Tibial artery (tissue), 4 donors: ENCODE results near the gene VARS1.
"Not testable (repeated sequence)": the region's sequence is repeated elsewhere in the genome, so short reads cannot be mapped to it uniquely, and the experiment has no call there.

Experiments used
- DNase-seq, 2 donors: peaks; one replicate each; pipeline ENCODE4 v3.0.0-alpha.2; 2019
- H3K27ac ChIP-seq, 2 donors: fragments of 200-600 bp; sonication (generic) in 1 of 2; 1 replicate in 1 of 2; 2 replicates in 1 of 2; pipeline ENCODE4 v1.5.1; 2018 to 2019; ENCODE audit warnings: mild to moderate bottlenecking in 1 of 2
- H3K27me3 ChIP-seq, 2 donors: fragments of 200-600 bp; sonication (generic) in 1 of 2; one replicate each; pipeline versions ENCODE4 v1.5.1 to v1.6.0; 2016 to 2019
- H3K36me3 ChIP-seq, 3 donors: fragments of 200-600 bp; sonication (generic) in 2 of 3; one replicate each; pipeline ENCODE4 v1.5.1; 2016 to 2019; ENCODE audit warnings: mild to moderate bottlenecking in 2 of 3
- H3K4me1 ChIP-seq, 4 donors: fragments of 200-600 bp; sonication (generic) in 2 of 4; 1 replicate in 3 of 4; 2 replicates in 1 of 4; pipeline ENCODE4 v1.5.1; 2016 to 2019
- H3K4me3 ChIP-seq, 2 donors: fragments of 200-600 bp; sonication (generic) in 1 of 2; 1 replicate in 1 of 2; 2 replicates in 1 of 2; pipeline ENCODE4 v1.5.1; 2018 to 2019; ENCODE audit warnings: mild to moderate bottlenecking in 2 of 2
- H3K9me3 ChIP-seq, 3 donors: fragments of 200-600 bp; sonication (generic) in 1 of 3; one replicate each; pipeline ENCODE4 v1.5.1; 2016 to 2019
- intact Hi-C: fragments of 100-400 bp; cut with DNase I; formaldehyde crosslinking; loops from one replicate; pipeline ENCODE4 v1.15.0; 2023; ENCODE audit warnings: low total_unique reads
- TF ChIP-seq, protein P1 (sequence below), 2 experiments: fragments of 200-600 bp in 1 of 2; fragments of 450-650 bp in 1 of 2; IDR thresholded peaks; one replicate each; pipeline ENCODE4 v1.5.1; 2017 to 2019; ENCODE audit warnings: antibody characterized with exemption in 2 of 2, mild to moderate bottlenecking in 1 of 2, moderate library complexity in 1 of 2

VARS1 gene

DNA sequence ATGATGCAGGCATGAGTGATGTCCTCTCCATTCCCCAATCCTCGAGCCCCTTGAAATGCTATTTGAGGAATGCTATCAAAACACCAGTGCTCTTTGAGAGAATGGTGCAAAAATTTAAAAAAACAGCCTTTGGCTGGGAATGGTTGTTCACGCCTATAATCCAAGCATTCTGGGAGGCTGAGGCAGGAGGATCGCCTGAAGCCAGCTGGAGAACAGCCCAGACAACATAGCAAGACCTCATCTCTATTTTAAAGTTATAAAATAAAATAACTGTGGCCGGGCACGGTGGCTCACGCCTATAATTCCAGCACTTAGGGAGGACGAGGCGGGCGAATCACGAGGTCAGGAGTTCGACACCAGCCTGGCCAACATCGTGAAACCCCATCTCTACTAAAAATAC lies 4.2 kb upstream of the VARS1 start:
- Histone ChIP-seq H3K36me3 (peaks cover 0 to 34% (median 0%) of the 10 kb centered on the region in 3 donors), H3K9me3 (no peaks in the 10 kb centered on the region), H3K4me1 (peaks cover 4 to 25% (median 15%) of the 10 kb centered on the region in 4 donors), H3K27me3 (no peaks in the 10 kb centered on the region), H3K27ac (peak overlapping the region; percentile 70), H3K4me3 (no peak overlapping the region)
- peak in 1 of 2 donors; percentile 80 for DNase-seq
- intact Hi-C loops = no loop called here
- TF ChIP-seq, protein P1, sequence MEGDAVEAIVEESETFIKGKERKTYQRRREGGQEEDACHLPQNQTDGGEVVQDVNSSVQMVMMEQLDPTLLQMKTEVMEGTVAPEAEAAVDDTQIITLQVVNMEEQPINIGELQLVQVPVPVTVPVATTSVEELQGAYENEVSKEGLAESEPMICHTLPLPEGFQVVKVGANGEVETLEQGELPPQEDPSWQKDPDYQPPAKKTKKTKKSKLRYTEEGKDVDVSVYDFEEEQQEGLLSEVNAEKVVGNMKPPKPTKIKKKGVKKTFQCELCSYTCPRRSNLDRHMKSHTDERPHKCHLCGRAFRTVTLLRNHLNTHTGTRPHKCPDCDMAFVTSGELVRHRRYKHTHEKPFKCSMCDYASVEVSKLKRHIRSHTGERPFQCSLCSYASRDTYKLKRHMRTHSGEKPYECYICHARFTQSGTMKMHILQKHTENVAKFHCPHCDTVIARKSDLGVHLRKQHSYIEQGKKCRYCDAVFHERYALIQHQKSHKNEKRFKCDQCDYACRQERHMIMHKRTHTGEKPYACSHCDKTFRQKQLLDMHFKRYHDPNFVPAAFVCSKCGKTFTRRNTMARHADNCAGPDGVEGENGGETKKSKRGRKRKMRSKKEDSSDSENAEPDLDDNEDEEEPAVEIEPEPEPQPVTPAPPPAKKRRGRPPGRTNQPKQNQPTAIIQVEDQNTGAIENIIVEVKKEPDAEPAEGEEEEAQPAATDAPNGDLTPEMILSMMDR (IDR thresholded peaks at IDR 0.05) = no peak

DNA sequence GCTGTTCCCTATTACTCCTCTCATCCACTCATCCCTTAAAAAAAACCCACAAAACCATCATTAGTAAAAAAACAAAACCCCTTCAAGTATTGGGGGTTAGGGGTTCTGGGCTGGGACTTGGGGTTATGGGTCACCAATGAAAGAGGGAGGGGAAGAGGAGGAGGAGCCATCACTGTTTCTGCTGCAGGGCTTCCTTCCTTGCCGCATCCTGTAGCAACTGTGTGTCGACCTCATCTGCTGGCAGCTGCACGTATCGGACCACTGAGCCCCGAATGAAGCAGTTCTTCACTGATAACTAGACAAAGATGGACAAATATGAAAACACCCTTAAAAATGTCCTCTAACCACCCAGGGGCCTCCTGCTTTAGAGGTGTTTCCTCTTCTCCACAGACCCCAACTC lies 2.0 kb upstream of the VARS1 start:
- Histone ChIP-seq H3K4me1 (peaks cover 4 to 39% (median 23%) of the 10 kb centered on the region in 4 donors), H3K9me3 (no peaks in the 10 kb centered on the region), H3K36me3 (peaks cover 0 to 32% (median 0%) of the 10 kb centered on the region in 3 donors), H3K27ac (peak overlapping the region in 1 of 2 donors; percentile 10), H3K4me3 (no peak overlapping the region), H3K27me3 (no peaks in the 10 kb centered on the region)
- intact Hi-C loops = no loop called here
- no peak for DNase-seq
- TF ChIP-seq, protein P1 (IDR thresholded peaks at IDR 0.05) = no peak

DNA sequence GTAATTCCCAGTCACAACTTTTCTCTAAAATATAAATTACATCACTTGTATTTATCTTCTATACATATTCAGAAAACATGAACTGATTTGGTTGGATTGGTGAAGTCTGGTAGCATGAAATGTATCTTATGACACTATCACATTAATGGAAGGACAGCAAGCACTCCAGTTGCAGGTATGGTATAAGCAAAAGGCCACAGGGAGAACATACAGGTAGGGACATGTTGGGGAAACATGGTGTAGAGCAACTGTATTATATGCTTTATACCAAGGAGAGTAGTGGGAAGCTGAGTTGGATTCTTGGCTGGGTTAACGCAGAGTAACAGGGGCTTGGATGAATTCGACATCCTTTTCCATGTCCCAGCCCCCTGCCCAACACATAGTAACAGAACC lies 1.4 kb upstream of the VARS1 start:
- Histone ChIP-seq H3K27ac (peak overlapping the region in 1 of 2 donors; percentile 89), H3K27me3 (no peaks in the 10 kb centered on the region), H3K9me3 (no peaks in the 10 kb centered on the region), H3K36me3 (peaks cover 0 to 32% (median 3%) of the 10 kb centered on the region in 3 donors), H3K4me3 (no peak overlapping the region), H3K4me1 (peaks cover 4 to 39% (median 23%) of the 10 kb centered on the region in 4 donors)
- TF ChIP-seq, protein P1 (IDR thresholded peaks at IDR 0.05) = no peak
- intact Hi-C loops = no loop called here
- no peak for DNase-seq

DNA sequence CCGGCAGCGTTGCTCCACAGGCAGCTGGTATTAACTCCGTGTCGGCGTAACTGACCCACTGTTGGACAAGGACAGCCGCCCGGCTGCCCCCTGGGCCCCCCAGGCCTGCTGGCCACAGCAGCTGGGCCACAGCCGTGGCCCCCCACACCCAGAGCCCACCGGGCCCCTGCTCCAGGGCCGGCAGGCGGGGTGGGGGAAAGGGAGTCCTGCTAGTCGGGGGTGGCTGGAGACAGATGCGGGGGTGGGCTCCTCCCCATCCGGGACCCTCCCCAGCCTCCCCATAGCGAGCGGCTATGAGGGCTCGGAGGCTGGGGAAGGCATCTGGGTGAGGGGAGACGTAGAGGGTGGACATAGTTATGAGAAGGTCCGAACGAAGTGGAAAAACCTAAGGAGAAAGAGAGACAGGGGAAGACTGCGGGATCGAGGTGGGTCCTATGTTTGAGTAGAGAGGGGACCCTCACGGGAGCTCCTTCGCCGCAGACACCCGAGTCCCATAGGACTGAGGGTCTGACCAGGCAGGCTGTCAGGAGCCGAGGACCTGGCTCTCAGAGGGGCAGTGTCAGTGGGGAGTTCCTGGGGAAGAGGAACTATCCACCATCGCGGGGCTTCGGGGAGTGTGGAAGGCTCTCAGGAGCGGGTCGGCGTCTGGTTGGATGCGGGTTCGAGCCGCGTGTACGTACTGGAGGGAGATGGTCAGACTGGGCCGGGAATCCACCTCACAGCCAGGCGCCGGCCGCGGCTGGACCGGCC lies 511 bp downstream of the VARS1 start:
- H3K27ac ChIP-seq = peak overlapping the region; percentile 89 to 93
- no peaks in the 10 kb centered on the region for H3K27me3 ChIP-seq
- peaks cover 0 to 36% (median 10%) of the 10 kb centered on the region in 3 donors for H3K36me3 ChIP-seq
- no peak for DNase-seq
- H3K4me1 ChIP-seq = peaks cover 4 to 35% (median 21%) of the 10 kb centered on the region in 4 donors
- intact Hi-C loops = loop anchor here (5.0 kb wide), 1 partner anchor 53 kb away; the partner anchor contains the start of gene MSH5
- H3K4me3 ChIP-seq = peak overlapping the region; percentile 79 to 86
- no peaks in the 10 kb centered on the region for H3K9me3 ChIP-seq
- TF ChIP-seq, protein P1 (IDR thresholded peaks at IDR 0.05) = no peak

DNA sequence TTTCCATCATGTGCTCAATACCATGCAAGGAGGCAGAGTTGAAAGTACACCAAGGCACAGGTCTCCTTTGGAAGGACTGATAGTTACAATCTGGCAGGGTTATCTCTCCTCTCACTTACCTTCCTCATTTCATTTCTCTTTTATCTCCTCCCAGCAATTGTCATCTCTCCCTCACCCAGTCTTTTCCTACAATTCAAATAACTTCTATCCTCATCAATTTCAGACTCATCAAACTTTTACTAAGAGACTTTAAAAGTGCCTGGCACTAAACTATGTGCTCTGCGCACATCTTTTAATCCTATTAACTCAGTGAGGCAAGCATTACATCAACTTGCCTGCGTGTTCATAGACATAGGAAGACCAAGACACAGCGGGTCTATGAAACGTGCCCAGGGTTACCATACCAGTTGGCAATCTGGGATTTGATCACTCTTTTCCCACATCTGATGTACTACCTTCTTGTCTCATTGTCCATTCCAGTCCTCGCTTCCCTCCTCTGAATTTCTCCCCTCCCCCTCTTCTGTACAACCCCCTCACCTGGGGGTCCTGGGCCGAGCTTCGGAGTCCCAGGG lies 1.2 kb downstream of the VARS1 start:
- Histone ChIP-seq H3K9me3 (no peaks in the 10 kb centered on the region), H3K4me1 (peaks cover 4 to 28% (median 18%) of the 10 kb centered on the region in 4 donors), H3K4me3 (peak overlapping the region; percentile 79 to 86), H3K36me3 (peaks cover 0 to 40% (median 10%) of the 10 kb centered on the region in 3 donors), H3K27ac (peak overlapping the region; percentile 89 to 93), H3K27me3 (no peaks in the 10 kb centered on the region)
- intact Hi-C loops = loop anchor here (5.0 kb wide), 1 partner anchor 52 kb away; the partner anchor contains the start of gene MSH5
- TF ChIP-seq, protein P1 (IDR thresholded peaks at IDR 0.05) = no peak
- no peak for DNase-seq

DNA sequence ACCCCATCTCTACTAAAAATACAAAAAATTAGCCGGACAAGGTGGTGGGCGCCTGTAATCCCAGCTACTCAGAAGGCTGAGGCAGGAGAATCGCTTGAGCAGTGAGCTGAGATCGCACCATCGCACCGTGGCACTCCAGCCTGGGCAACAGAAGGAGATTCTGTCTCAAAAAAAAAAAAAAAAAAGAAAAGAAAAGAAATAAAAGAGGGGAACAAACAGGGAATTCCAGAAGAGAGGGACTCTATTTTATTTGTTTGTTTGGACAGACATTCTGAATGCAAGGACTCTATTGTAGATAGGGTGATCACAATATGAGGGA lies 1.7 kb downstream of the VARS1 start:
- intact Hi-C loops = loop anchor here (5.0 kb wide), 1 partner anchor 52 kb away; the partner anchor contains the start of gene MSH5
- H3K9me3 ChIP-seq, H3K4me3 ChIP-seq, H3K27me3 ChIP-seq, DNase-seq: not testable (repeated sequence)
- Histone ChIP-seq H3K36me3 (peaks cover 0 to 42% (median 10%) of the 10 kb centered on the region in 3 donors), H3K4me1 (peaks cover 4 to 24% (median 18%) of the 10 kb centered on the region in 4 donors), H3K27ac (peak overlapping the region; percentile 89 to 93)
